Astrocyte (in vitro differentiated cells and primary cell): ENCODE results near the gene RALGAPB. TPM values are rescaled to one million over a fixed set of nuclear protein-coding genes. Genes with fewer than 3 reads are reported as not detected.

ENCODE experiments used
- DNase-seq: peaks from one replicate; pipeline ENCODE4 v3.0.0-alpha.2; 2010; ENCODE audit warnings: low read depth
- FAIRE-seq: peaks from 2 replicates; lab custom pipeline; 2011; peaks lifted over from hg19 to GRCh38; lab: Jason Lieb, UNC
- H2AFZ ChIP-seq: 2 replicates; pipeline ENCODE4 v1.6.0; 2012; ENCODE audit warnings: low read depth, low read length, inconsistent platforms
- H3K27ac ChIP-seq: 2 replicates; pipeline ENCODE4 v1.5.1; 2011; ENCODE audit warnings: low read depth, low read length, inconsistent platforms
- H3K27me3 ChIP-seq: 2 replicates; pipeline ENCODE4 v1.6.0; 2011; ENCODE audit warnings: low read length, inconsistent platforms; ENCODE audit not compliant: insufficient read depth
- H3K36me3 ChIP-seq: 2 replicates; pipeline ENCODE4 v1.5.1; 2011; ENCODE audit warnings: low read length, inconsistent platforms; ENCODE audit not compliant: insufficient read depth
- H3K4me1 ChIP-seq: 2 replicates; pipeline ENCODE4 v1.5.1; 2011; ENCODE audit warnings: low read length, inconsistent platforms; ENCODE audit not compliant: insufficient read depth
- H3K4me2 ChIP-seq: 2 replicates; pipeline ENCODE4 v1.6.0; 2012; ENCODE audit warnings: low read length, inconsistent platforms
- H3K4me3 ChIP-seq: 2 replicates; pipeline ENCODE4 v1.5.1; 2011; ENCODE audit warnings: low read depth, mild to moderate bottlenecking, low read length, inconsistent platforms; ENCODE audit not compliant: insufficient read depth
- H3K79me2 ChIP-seq: 2 replicates; pipeline ENCODE4 v1.6.0; 2012; ENCODE audit warnings: mild to moderate bottlenecking, low read length, inconsistent platforms; ENCODE audit not compliant: insufficient read depth
- H3K9ac ChIP-seq: 2 replicates; pipeline ENCODE4 v1.6.0; 2012; ENCODE audit warnings: mild to moderate bottlenecking, low read length, inconsistent platforms
- H3K9me3 ChIP-seq: 2 replicates; pipeline ENCODE4 v1.5.1; 2012; ENCODE audit warnings: low read depth, mild to moderate bottlenecking, low read length, inconsistent platforms; ENCODE audit not compliant: insufficient read depth
- H4K20me1 ChIP-seq: 2 replicates; pipeline ENCODE4 v1.6.0; 2012; ENCODE audit warnings: low read length, inconsistent platforms; ENCODE audit not compliant: insufficient read depth
- H3K27ac Mint-ChIP-seq: one replicate; pipeline ENCODE4 v1.8.0; 2021; ENCODE audit warnings: mild to moderate bottlenecking, mixed read lengths; ENCODE audit not compliant: unreplicated experiment
- H3K27me3 Mint-ChIP-seq: one replicate; pipeline ENCODE4 v1.8.0; 2021; ENCODE audit warnings: low read depth, mixed read lengths; ENCODE audit not compliant: unreplicated experiment
- H3K36me3 Mint-ChIP-seq: one replicate; pipeline ENCODE4 v1.8.0; 2021; ENCODE audit warnings: low read depth, mixed read lengths; ENCODE audit not compliant: unreplicated experiment
- H3K4me1 Mint-ChIP-seq: one replicate; pipeline ENCODE4 v1.8.0; 2021; ENCODE audit warnings: low read depth, mixed read lengths; ENCODE audit not compliant: unreplicated experiment
- H3K4me3 Mint-ChIP-seq: one replicate; pipeline ENCODE4 v1.8.0; 2021; ENCODE audit warnings: mild to moderate bottlenecking, moderate library complexity, mixed read lengths; ENCODE audit not compliant: unreplicated experiment
- H3K9me3 Mint-ChIP-seq: one replicate; pipeline ENCODE4 v1.8.0; 2021; ENCODE audit warnings: mild to moderate bottlenecking, mixed read lengths; ENCODE audit not compliant: unreplicated experiment
- CTCF ChIP-seq: IDR thresholded peaks from 2 replicates; pipeline ENCODE4 v1.5.1; 2011; ENCODE audit warnings: low read depth, mild to moderate bottlenecking, inconsistent platforms, low read length, moderate library complexity; ENCODE audit not compliant: insufficient read depth
- EZH2 ChIP-seq: IDR thresholded peaks from 2 replicates; pipeline ENCODE4 v1.6.1; 2012; ENCODE audit warnings: mild to moderate bottlenecking, low read length, inconsistent platforms; ENCODE audit not compliant: insufficient read depth
- total RNA-seq: library from RNA; stranded (reverse); gene quantifications from 2 replicates; pipeline ENCODE4 v1.2.1, GENCODE V29; 2021

Gene RALGAPB
- total RNA-seq, 1 donor from 2014 or later = 40.2 TPM

GRCh38 chr20:38584099-38584763 is 111.6 kb downstream of the RALGAPB start:
- Histone ChIP-seq H3K9me3 (no peaks in the 10 kb centered on the region), H3K36me3 (no peaks in the 10 kb centered on the region), H3K9ac (no peak overlapping the region), H4K20me1 (no peaks in the 10 kb centered on the region), H3K79me2 (no peaks in the 10 kb centered on the region), H3K27ac (no peak overlapping the region), H3K4me1 (no peaks in the 10 kb centered on the region), H3K27me3 (peaks cover 4% of the 10 kb centered on the region), H2AFZ (no peak overlapping the region), H3K4me3 (no peak overlapping the region), H3K4me2 (no peak overlapping the region)
- DNase-seq = no peak
- Mint-ChIP-seq H3K9me3 (no peaks in the 10 kb centered on the region), H3K27me3 (peaks cover 4% of the 10 kb centered on the region), H3K36me3 (no peaks in the 10 kb centered on the region), H3K27ac (no peak overlapping the region), H3K4me3 (no peak overlapping the region), H3K4me1 (peaks cover 12% of the 10 kb centered on the region)
- no peak for TF ChIP-seq EZH2
- no peak for TF ChIP-seq CTCF
- no peak for FAIRE-seq

GRCh38 chr20:38585404-38586180 is 112.9 kb downstream of the RALGAPB start:
- Mint-ChIP-seq H3K27ac (no peak overlapping the region), H3K4me3 (no peak overlapping the region), H3K36me3 (no peaks in the 10 kb centered on the region), H3K9me3 (no peaks in the 10 kb centered on the region), H3K27me3 (peaks cover 4% of the 10 kb centered on the region), H3K4me1 (peaks cover 3% of the 10 kb centered on the region)
- DNase-seq (no peak), FAIRE-seq (no peak)
- H3K4me2 ChIP-seq = no peak overlapping the region
- no peaks in the 10 kb centered on the region for H3K79me2 ChIP-seq
- no peaks in the 10 kb centered on the region for H3K9me3 ChIP-seq
- H3K9ac ChIP-seq = no peak overlapping the region
- H3K36me3 ChIP-seq = no peaks in the 10 kb centered on the region
- H3K27me3 ChIP-seq = peaks cover 7% of the 10 kb centered on the region
- H3K27ac ChIP-seq = no peak overlapping the region
- TF ChIP-seq EZH2 = no peak
- TF ChIP-seq CTCF = no peak
- no peak overlapping the region for H2AFZ ChIP-seq
- no peaks in the 10 kb centered on the region for H4K20me1 ChIP-seq
- no peaks in the 10 kb centered on the region for H3K4me1 ChIP-seq
- H3K4me3 ChIP-seq = no peak overlapping the region

GRCh38 chr20:38586181-38586525 is 113.5 kb downstream of the RALGAPB start:
- H3K27ac ChIP-seq = no peak overlapping the region
- H3K9me3 ChIP-seq = no peaks in the 10 kb centered on the region
- Mint-ChIP-seq H3K36me3 (no peaks in the 10 kb centered on the region), H3K4me3 (no peak overlapping the region), H3K27ac (no peak overlapping the region), H3K9me3 (no peaks in the 10 kb centered on the region), H3K4me1 (no peaks in the 10 kb centered on the region), H3K27me3 (peaks cover 4% of the 10 kb centered on the region)
- FAIRE-seq (no peak), DNase-seq (no peak)
- no peak overlapping the region for H2AFZ ChIP-seq
- TF ChIP-seq CTCF (no peak), EZH2 (no peak)
- H3K79me2 ChIP-seq = no peaks in the 10 kb centered on the region
- H3K4me3 ChIP-seq = no peak overlapping the region
- H3K9ac ChIP-seq = no peak overlapping the region
- no peaks in the 10 kb centered on the region for H4K20me1 ChIP-seq
- no peak overlapping the region for H3K4me2 ChIP-seq
- H3K4me1 ChIP-seq = no peaks in the 10 kb centered on the region
- no peaks in the 10 kb centered on the region for H3K36me3 ChIP-seq
- peaks cover 7% of the 10 kb centered on the region for H3K27me3 ChIP-seq
